Measurements from ENCODE around the gene MEIS2.

Gene MEIS2

GRCh38 chr15:37072181-37072580 lies 28.2 kb downstream of the MEIS2 start:
- DNase-seq = no peak

DNA sequence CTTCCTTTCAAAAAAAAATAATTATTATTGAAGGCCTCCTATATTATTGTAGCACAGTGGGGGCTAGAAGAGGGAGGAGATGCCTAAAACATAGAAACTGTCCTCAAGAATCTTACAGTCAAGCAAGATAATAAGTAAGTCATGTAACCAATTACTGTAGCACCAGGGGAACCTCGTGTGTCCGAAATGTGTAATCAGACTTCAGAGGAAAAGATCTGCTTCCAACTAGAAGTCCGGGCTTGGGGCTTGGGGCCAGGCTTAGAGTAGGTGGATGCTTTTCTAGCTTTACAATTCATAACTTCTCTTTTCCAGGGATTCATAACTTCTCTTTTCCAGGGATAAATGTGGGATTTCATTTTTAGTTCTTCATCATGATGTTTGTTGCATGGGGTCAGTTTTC lies 29.2 kb downstream of the MEIS2 start:
- no peak for DNase-seq

- DNase-seq = no peak
Observed at GRCh38 chr15:37070686-37071085, 29.7 kb downstream of the MEIS2 start.

DNA sequence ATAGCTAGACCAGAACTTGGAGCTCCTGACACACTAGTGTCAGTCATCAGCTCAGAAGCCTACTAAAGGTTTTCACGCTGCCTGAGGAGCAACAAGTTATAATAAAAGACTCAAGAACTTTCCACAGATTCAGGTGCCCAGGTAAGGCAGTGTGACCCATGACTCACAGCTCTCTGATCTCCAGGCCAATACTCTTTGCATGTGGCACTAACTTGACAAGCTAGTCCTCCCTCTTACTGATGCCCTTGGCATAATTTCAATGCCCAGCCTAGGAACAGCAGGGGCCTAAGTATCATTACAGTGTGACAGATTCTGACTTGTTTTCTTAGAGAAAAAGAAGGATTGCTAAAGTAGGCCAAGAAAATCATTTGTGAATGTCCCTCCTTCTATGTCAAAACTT lies 38.4 kb downstream of the MEIS2 start:
- no peak for DNase-seq

GRCh38 chr15:37059086-37059485 lies 41.3 kb downstream of the MEIS2 start:
- no peak for DNase-seq

GRCh38 chr15:37058316-37058985 lies 41.9 kb downstream of the MEIS2 start:
- DNase-seq = no peak

DNA sequence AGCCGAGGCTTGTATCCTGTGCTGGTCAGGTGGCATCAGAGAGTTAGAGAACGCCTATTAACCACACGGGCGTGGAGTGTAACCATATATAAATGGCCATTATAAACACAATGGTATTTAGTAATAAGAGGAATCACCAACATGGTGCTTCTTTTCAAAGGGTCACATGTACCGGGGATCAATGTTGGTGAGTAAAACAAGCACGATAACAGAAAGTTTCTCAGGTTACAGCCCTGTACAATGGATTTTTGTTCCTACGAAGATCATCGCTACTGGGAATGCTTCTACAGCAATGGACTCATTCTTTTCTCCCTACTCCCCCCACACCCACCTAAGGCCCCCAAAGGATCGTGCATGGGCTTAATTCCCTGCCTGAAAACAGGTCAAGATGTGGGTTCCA lies 42.5 kb downstream of the MEIS2 start:
- no peak for DNase-seq

DNA sequence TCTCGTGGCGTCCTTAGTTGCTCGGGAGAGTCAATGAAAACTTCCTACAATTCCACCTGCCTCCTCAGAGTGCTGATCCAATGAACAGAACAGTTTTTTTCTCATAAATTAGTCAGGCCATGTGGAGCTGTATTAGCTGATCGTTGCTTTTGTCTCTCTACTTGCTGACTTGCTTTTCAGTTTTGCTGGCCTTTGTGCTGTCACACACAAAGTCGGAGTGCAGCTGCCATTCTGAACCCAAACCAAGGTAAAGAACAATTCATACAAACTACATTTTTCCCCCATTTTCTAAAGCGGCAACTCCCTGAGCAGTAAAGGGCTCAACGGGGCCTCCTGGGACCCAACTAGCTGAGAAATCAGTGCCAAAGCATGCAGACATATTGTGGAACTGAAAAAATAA lies 43.1 kb downstream of the MEIS2 start:
- DNase-seq = no peak

DNA sequence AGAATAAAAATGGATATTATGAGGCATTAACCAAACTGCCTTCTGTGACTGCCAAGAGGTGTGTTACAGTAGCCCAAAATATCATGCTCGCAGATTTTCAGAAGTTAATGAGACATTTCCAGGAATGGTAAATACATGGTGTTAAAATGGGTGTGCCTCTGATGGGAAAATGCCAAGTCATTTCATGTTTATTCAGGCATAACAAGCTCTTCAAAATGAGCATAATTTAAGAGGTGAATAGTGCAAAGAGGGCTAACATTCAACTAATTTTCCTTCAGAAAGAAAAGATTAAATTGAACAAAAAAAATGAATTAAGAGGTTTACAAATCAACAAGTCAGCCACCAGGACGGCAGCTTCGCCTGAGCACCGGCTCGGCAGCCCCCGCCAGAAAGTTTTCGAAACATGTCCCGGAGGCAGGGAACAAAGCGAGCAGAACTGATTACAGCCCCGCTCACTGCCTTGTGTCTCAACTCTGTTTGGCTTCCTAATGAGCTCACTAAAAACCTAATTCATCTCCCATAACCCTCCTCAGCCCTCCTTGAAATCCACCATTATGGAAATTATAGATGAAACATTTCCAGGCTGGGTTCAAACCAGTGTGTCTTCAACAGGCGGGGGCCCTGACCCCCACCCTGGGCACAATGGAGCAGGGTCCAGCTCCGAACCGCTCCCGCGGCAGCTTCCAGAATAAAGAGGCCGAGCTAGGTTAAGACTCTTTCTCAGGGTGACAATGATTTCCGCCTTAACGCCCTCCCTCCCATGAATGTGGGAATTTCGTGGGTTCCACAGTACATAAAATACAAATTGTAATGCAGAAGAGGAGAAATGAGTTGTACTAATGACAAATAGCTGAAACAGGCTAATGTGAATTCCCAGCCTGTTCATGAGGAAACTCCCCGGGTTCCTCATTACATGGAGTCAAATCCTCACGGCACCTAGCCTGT lies 43.9 kb downstream of the MEIS2 start:
- DNase-seq = no peak

DNA sequence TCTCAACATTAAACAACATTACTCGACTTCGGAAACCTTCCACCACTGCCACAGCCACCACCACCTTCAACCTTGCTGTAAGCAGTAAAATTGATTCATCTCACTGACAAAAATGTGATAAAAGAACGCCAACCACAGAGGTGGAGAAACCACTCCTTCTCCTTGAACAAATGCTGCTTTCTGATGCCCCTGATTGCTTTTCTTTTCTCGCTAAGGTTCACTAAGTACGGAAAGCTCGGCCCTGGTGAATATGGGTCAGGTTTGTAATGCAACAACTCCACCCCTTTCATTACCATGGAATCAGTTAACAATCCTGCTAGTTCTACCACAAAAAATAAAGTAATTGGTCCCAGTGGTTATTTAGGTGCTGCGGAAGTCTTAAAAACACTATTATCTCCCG lies 44.9 kb downstream of the MEIS2 start:
- DNase-seq = no peak

DNA sequence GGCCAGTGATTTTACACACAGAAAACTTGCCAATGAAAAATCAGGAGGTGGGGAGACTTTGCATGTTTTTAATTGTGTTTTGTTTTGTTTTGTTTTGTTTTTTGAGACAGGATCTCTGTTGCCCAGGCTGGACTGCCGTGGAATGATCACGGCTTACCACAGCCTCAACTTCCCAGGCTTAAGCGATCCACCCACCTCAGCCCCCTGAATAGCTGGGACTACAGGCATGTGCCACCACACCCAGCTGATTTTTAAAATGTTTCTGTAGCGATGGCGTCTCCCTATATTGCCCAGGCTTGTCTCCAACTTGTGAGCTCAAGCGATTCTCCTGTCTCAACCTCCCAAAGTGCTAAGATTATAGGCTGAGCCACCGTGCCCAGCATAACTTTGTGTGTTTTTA lies 46.0 kb downstream of the MEIS2 start:
- no peak for DNase-seq

DNA sequence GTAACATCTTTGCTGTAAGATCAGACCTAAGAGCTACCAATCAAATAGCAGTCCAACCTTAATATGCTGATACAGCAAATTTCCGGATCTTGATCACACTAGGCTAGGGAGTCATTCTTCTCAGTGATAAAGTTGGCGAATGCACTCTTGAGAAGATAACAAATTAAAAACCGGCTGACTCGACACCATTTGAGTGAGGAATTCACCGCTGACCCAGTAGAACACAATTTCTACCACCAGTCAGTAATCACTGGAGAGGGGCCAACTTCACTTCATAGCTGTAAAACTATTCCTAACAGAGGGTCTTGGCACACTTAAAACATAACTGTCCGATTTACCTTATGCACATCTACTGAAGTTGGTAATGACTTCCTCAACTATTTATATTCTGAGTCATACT lies 47.2 kb downstream of the MEIS2 start:
- DNase-seq = no peak

GRCh38 chr15:37050345-37050744 lies 50.0 kb downstream of the MEIS2 start:
- DNase-seq = no peak

DNA sequence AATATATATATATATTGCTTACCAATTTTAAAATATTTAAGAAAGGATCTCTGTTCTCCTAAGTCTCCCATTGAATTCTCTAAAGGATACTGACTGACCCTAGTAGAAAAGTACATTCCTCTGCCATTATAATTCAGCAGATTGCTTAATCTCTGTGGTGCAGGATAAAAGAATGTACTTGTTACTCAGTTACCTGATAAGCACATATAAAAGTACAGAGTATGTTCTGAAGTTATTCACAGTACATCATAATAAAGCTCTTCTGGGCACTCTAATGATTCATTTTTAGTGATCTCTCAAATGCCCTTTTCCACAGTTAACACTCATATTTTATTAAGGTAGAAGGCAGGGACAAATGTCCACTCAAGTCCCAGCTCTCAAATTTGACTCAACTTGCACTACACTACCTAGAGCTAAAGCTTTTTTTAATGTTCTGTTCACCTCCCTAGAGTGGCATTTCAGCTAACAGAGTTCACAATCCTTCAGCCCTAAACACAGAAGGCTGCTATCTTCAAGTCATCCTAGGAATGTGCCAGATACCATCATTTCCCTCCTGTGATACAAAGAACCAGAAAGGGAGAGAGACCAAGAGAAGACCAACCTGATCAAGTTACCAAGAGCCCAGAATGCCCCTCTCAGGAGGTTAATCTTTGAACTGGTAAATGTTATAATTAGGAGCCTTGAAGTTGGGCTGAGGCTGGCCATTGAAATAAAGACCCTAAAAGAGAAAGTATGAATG lies 53.3 kb downstream of the MEIS2 start:
- no peak for DNase-seq

- DNase-seq = no peak
Observed at GRCh38 chr15:37045859-37046740, 54.2 kb downstream of the MEIS2 start.

DNA sequence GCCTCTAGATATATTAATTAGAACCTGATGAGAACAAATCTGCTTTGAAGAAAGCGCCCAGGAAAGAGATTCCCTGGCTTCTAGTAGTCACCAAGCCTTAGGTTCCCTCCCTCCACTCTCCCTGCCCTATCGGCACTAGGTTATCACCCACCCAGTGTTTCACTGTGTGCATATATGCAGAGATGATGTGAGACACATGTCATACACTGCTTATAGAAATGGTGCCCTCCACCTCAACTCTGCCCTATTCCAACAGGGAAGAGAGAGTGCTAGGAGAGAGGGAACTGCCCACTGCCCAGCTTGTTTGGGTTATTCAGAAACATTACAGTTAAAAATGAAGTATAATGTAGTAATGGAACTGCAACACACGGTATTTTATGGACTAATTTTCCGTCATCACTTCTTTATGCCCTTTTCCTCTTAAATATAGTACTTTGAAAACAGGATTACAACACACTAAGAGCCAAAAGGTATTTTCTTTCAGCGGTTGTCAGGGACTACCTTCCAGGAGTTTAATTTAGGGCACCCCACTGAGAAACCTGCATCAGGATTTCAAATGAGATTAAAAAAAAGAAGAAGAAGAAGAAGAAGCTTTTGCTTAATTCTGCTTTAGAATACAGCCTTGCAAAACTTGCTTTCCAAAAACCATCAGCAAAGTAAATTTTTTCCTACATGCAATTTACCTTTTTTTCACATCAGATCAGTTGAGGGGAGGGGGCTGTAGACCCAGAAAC lies 55.3 kb downstream of the MEIS2 start:
- DNase-seq = no peak

- DNase-seq = no peak
Observed at GRCh38 chr15:37041836-37042235, 58.5 kb downstream of the MEIS2 start.

DNA sequence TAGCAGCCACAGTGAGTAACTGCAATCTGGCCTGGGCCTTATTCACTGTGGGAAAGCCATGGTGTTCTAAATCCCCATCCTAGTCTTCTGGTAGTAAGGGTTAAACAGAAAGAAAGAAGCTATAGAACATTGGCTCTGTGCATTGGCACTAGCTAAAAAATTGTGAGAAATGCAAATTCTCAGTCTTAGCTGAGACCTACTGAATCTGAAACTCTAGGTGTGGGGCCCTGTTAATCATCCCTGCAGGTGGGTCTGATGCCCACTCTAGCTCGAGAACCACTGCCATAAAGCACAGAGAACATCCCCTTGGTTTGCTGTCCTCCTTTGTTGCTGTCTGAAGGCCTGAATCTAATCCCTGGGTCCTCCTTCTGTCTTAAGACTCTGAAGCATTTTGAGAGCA lies 59.3 kb downstream of the MEIS2 start:
- no peak for DNase-seq

DNA sequence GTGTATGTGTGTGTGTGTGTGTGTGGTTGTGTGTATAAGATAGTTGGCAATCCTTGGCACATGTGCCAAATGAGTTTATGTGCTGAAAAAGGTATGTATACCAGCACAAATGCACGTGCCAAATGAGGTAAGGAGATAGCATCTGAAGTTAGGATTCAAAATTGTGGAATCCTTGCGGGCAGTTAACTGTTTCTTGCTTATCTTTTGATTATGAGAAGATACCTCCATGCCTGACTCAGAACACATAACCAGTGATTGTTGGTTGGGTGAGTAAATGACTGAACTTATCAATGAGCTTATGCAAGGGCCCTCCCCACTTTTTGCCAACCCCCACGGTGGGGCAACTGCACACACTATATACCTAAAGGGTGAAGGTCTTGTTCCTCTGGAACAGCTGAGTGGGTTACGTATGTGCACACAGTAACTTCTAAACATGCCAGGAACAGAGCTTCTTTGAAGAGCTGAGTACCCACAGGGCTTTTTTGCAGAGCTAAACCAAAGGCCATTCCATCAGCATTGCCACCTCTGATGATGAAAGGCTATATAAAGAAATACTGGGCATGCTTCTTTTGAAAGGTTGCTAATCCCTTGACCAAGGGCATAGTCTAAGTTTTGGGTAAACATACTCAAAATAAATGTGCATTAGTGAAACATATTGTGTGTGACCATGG lies 60.1 kb downstream of the MEIS2 start:
- no peak for DNase-seq

DNA sequence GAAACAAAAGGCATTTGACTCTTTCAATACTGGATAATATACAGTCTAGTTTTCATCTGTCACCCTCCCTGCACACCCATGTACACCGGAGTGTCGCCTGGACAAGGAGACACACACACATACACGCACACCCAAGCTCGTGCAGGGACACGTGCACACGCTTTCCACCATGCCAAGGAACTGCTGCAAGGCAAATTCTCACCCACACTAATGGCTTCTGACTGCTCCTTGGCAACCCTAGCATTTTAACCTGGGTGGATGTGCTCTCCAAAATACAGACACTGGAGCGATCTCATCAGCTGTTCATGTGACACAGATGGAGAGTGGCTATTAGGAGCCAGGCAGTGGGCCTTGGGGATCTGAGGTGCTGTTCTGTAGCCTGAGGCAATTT lies 61.6 kb downstream of the MEIS2 start:
- no peak for DNase-seq

All from CD4-positive, alpha-beta T cell treated with Interleukin-15 for 1 hour (primary cell).